Measurements from ENCODE around the gene CELA2B. TPM values are rescaled to one million over a fixed set of nuclear protein-coding genes. Genes with fewer than 3 reads are reported as not detected.

CELA2B gene
- total and polyA plus RNA-seq, 2 of the 8 experiments (the other 6 are each of a cell fraction or from before 2014, with no cell fraction given), result not detected

- TF ChIP-seq CHD7 (IDR thresholded peaks at IDR 0.05; ENCODE audit: insufficient replicate concordance, low read length) (no peak), E2F6 (IDR thresholded peaks at IDR 0.05) (no peak), CBX8 (IDR thresholded peaks at IDR 0.05; ENCODE audit: borderline replicate concordance, low read depth, low read length) (no peak), KDM4A (IDR thresholded peaks at IDR 0.05; ENCODE audit: low read depth, low read length, severe bottlenecking) (no peak), KDM1A (IDR thresholded peaks at IDR 0.05; ENCODE audit: borderline replicate concordance, low read length) (no peak), RAD21 (IDR thresholded peaks at IDR 0.05 in 1 of 2, conservative IDR thresholded peaks at IDR 0.05 in 1 of 2; ENCODE audit: low read depth in 2 of 2, low read length in 2 of 2) (no peak), SP4 (IDR thresholded peaks at IDR 0.05; ENCODE audit: low read length) (no peak), JUND (IDR thresholded peaks at IDR 0.05; ENCODE audit: low read length) (no peak), NANOG (IDR thresholded peaks at IDR 0.05; ENCODE audit: insufficient read depth, low read depth, low read length, poor library complexity, severe bottlenecking) (no peak), TAF7 (optimal IDR thresholded peaks at IDR 0.05; ENCODE audit: borderline replicate concordance, low read depth, low read length) (no peak), ZNF274 (IDR thresholded peaks at IDR 0.05; ENCODE audit: borderline replicate concordance, extremely low read depth, low read length) (no peak)
Observed at GRCh38 chr1:15468145-15468544, 7.8 kb upstream of the CELA2B start (continued).

Measured in H1 (cell line).